HG02981 (cell line): Measurements from ENCODE around the gene TES.

Experiments used
- ATAC-seq: cut with Tn5 transposase; IDR thresholded peaks from one replicate; pipeline ENCODE4 v1.9.1; 2021; ENCODE audit warnings: mild to moderate bottlenecking, moderate library complexity; ENCODE audit not compliant: unreplicated experiment

TES gene

DNA sequence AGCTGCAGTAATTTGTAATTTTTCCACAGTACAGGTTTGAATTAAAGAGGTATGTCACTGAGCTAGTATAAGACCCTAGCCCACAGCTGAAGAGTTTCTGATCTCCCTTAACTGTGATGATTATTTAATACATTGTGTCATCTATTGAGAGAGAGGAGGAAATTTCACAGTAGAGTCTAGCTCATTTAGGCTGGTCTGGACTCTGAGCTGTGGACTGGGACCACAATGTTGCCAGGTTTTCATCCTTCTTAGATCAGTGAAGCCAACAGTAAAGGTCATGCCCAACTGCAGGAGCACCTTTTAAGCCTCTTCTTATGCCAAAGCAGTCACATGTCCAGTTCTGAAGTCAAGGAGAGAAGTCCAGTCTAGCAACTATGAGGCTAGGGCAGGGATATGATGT, 8.9 kb downstream of the TES start:
- no peak for ATAC-seq

DNA sequence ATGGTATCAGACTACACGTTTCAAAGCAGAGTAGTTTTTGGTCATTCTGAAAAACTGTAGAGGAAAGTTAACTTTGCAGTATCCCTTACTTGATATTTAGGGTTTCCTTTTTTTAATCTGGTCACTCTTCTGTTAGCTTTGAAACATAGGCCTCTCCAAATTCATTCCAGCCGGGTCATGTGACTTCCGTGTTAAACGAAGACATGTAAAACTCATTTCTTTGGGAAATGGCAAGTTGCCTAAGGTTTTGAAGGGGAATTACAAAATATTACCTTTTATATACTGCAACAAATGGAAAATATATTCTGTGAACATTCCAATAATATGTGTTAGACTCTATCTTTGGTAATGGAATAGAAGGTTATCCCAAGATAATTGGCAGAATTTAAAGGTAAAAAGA, 9.5 kb downstream of the TES start:
- no peak for ATAC-seq

DNA sequence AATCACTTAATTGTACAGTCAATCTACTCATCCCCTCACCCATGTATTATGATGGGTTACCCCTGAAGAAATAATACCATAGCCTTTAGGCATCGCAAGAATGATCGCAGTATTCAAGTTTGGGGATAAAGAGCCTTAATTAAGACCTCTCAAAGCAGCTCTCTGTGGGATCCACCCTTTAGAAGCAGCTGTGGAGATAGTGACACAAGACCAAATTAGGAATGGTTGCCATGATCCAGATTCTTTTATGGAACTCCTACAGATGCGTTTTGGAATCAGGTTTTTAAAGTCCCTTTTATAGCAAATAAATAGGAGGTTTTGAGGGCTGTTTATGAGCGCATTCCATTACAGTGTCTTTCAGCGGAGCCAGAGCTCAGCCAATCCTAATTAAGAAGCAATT, 12.2 kb downstream of the TES start:
- no peak for ATAC-seq

- no peak for ATAC-seq
These were observed 13.2 kb downstream of the TES start for GRCh38 chr7:116223588-116223987.

- peak; percentile 56 for ATAC-seq
These were observed 14.3 kb downstream of the TES start for GRCh38 chr7:116224492-116225098.

GRCh38 chr7:116225860-116226259, 15.5 kb downstream of the TES start:
- no peak for ATAC-seq

DNA sequence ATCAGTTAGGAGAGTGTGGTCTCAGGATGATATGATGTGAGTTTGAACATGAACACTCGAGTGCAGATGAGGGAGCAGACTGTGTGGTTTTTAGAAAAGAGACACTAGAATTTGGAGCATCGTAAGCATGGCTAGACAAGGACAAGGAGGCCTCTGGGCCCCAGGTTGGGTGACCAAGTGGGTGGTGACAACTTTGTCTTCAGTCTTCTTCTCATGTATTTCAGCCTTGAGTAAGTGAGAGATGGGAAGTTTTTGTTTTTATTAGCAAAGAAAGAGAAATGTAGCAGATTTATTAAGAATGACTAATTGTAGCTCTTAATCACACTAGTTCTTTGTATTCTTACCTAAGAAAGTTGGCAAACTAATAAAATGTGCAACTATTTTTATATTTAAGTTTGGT, 16.3 kb downstream of the TES start:
- ATAC-seq, result no peak

- ATAC-seq, result no peak
These were observed 17.4 kb downstream of the TES start for GRCh38 chr7:116227678-116228239.

DNA sequence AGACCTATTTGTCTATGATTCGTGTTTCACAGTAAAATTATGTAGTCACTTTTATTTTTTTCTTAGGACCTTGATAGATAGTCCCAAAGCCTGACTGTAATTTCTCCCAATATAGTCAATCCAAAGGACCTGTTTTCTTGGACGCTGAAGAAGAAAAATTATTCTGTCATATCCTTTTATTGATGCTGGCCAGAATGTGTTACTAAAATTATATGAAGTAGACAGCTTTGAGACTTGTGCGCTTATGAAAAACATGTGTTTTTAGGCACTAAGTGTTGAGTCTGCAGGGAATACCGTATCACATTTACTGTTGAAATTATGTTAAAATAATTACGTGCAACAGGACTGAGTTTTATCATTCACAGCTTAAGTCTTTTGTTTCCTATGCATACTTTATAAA, 17.9 kb downstream of the TES start:
- ATAC-seq, result no peak

- peak; percentile 50 for ATAC-seq
These were observed 19.0 kb downstream of the TES start for GRCh38 chr7:116229366-116229765.

- no peak for ATAC-seq
These were observed 20.1 kb downstream of the TES start for GRCh38 chr7:116230191-116231005.

DNA sequence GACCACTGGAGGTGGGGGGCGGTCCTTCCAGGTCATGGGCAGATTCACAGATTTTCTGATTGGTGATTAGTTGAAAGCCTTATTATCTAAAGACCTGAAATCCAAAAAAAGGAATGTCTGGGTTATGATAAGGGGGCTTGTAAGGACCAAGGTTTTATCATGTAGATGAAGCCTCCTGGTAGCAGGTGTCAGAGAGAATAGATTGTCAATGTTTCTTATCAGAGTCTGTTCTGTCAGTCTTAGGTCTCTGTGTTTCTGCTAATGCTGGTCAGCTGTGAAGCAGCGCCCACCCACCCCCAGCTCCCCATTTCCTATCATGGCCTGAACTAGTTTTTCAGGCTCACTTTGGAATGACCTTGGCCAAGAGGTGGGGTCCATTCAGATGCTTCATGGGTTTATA, 21.2 kb downstream of the TES start:
- ATAC-seq, result no peak

- ATAC-seq, result no peak
These were observed 21.6 kb downstream of the TES start for GRCh38 chr7:116231949-116232348.

DNA sequence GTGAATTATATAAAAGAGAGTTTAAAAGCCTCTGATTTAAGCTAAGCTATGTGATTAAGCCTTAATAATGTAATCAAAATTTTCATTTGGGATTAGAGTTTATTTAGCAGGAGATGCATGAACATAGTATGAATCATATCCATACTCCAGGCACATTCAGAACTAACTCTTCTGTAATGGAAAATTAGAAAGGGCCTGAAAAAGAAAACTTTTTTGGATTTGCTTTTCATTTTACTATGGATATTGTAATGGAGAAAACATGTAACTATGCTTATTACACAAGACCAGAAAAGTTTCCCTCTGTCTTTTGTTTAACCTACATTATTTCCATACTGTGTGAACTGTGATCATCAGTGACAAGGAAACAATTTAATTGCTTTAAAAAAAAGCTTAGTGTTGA, 22.0 kb downstream of the TES start:
- no peak for ATAC-seq

GRCh38 chr7:116232920-116233319, 22.6 kb downstream of the TES start:
- ATAC-seq, result no peak

DNA sequence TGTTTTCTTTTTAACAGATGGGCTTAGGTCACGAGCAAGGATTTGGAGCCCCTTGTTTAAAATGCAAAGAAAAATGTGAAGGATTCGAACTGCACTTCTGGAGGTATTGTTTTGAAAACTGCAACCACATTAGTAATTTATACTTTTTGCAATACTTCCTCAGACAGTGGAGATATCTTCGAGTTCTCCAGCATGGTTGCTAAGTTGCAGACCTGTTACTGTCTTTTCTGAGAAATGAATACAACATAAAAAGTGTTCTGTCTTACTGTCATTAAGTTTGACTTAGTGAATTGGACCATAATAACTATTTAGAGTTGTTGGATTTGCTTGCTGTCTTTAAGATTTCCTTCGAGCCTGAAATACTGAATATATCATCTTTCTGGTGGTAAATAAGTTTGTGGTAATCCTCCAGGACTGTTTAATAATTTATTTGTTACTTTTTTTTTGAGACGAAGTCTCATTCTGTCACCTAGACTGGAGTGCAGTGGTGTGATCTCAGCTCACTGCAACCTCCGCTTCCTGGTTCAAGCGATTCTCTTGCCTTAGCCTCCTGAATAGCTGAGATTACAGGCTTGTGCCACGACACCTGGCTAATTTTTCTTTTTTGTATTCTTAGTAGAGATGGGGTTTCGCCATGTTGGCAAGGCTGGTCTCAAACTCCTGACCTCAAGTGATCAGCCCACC, 24.3 kb downstream of the TES start:
- no peak for ATAC-seq

DNA sequence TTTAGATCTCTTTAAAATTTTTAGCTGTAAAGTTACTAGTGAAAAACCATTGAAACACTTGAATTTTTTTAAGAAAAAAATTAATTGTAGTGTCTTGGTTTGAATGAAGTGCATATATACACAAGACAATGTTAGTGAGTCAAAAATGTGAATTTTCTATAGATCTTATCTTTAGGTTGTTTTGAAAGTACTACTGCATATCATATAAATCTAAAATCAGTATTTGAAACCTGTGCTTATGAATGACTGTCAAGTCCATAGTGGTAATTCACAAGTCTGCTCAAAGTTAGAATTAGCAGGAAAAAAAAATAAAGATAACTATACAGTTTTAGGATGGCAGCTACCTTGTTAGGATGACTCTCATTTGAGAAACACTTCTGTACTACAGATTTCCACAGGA, 25.0 kb downstream of the TES start:
- no peak for ATAC-seq

DNA sequence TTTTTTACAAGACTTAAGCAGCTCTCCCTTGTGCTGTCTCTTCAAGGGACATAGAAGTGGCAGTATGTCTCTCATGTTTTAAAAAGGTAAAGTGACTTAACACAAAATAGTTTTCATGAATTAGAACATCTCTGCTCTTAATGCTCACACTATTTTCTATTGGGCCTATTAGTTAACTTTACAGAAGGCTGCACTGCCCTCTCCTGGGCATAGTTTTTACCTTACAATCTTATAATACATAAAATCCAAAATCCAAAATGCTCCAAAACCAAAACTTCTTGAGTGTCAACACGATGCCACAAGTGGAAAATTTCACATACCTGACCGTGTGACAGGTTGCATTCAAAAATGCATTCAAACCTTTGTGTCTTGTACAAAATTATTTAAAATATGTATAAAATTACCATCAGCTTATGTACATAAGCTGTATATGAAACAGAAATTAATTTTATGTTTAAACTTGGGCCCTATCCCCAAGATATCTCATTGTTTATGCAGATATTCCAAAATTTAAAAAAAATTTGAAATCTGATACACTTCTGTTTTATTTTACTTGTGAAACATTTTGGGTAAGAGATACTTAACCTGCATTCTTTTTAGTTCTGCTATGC, 25.8 kb downstream of the TES start:
- peak; percentile 71 for ATAC-seq

GRCh38 chr7:116239020-116239419, 28.7 kb downstream of the TES start:
- no peak for ATAC-seq

GRCh38 chr7:116239434-116239833, 29.1 kb downstream of the TES start:
- ATAC-seq, result no peak

DNA sequence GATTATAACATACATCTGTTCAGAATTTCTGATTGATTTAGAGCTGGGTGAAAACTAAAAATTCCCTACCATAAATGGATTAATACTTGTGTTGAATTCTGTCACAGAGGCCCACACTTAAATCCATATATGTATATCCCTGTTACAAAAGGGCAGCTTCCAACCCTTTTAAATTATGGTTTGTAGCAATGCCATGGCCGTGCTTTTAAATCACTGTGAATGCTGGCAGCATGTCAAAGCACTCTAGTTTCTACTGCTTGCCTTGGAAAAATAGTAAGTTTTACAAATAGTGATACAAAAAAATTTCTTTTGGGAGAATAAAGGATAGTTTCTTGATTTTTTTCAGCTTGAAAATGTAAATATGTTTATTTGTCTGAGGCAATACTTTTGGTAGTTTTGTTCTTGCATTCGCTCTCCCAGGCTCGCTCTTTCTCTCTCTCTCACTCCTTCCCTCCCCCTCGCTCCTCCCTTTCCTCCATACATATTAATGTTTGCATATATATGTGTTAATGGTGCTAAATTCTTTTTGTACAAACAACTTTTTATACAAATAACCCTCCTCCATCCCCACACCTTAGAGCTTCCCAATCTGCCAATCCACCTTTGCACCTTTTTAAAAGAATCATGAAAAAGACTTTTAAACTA, 29.8 kb downstream of the TES start:
- no peak for ATAC-seq
